Activated CD8-positive, alpha-beta memory T cell treated with anti-CD3 and anti-CD28 coated beads for 48 hours (primary cell): ENCODE results near the gene PROCA1.

Source experiments
- DNase-seq, 3 experiments: peaks; one replicate each; pipeline ENCODE4 v3.0.0-alpha.2; 2020; ENCODE audit warnings: low read depth in 2 of 3, low spot score in 2 of 3

PROCA1 gene, protein sequence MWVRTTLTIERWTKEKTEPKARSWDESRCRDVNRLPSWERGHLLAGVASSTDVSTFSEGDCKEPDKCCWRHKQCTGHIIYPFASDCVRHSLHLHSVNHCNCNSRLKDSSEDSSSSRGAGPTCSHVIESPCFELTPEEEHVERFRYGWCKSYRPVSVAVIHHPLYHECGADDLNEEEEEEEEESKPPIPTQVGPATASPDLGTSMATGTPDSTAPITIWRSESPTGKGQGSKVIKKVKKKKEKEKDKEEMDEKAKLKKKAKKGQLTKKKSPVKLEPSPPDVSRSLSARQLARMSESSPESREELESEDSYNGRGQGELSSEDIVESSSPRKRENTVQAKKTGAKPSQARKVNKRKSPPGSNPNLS

DNA sequence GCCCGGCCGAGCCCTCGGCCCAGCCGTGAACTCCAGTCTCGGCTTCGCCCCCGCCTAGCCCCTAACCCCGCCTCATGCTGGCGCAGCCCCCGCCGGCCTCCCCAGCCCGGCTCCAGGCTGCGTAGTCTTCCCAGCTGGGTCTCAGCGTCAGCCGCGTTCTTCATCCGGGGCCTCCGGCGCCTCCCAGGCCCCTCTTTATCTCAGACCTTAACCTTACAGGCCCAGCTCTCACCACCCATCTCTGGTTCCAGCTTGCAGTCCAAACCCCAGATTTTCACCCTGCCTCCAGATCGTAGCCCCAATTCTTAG is at the start of gene PROCA1:
PROCA1 (minus strand) TSS at position 166 of the 309 bp plus-strand sequence. CDS start 228 bp downstream, outside the sequence.
- no peak for DNase-seq

DNA sequence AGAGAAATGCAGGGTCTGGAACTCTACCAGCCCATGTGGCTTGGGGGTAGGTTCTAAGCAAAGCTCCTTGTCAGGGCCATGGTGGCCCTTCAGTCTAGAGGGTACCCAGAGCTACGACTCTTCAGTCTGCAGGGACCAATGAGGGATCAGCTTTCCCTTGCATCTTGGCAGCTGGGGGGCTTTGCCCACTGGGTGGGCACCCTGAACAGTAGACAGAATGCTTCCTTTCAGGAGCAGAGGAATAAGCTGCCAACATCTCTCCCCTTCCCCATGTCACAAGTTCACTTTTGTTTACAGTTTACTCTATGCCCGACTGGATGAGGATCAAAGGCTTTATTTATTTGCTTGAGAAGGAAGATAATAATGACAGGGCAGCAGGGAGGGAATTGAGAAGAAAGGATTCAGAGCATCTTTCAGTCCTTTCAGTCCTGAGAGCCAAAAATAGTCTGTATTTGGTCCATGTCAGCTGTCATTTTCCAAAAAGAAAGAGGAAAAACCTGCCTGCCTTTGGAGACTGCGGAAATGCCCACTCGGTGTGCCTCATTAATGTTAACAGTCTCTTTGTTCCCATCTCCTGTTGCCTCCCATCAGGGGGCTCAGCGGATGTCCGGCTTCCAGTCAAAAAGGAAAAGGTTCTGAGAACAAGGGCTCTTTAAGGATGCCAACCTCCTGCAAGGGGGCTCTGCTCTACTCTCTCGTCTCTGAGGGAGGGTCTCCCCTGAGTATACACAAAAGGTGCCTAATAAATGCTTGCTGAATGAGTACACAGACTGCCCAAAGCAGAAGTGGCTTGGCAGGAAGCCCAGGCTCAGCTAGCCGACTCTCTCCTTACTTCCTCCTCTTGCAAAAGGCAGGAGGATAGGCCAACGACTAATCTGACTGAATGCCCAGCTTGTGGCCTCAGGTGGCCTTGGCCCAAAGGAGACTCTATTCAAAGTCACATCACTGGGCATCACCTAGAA is 49.2 kb upstream of the PROCA1 start:
- no peak for DNase-seq

DNA sequence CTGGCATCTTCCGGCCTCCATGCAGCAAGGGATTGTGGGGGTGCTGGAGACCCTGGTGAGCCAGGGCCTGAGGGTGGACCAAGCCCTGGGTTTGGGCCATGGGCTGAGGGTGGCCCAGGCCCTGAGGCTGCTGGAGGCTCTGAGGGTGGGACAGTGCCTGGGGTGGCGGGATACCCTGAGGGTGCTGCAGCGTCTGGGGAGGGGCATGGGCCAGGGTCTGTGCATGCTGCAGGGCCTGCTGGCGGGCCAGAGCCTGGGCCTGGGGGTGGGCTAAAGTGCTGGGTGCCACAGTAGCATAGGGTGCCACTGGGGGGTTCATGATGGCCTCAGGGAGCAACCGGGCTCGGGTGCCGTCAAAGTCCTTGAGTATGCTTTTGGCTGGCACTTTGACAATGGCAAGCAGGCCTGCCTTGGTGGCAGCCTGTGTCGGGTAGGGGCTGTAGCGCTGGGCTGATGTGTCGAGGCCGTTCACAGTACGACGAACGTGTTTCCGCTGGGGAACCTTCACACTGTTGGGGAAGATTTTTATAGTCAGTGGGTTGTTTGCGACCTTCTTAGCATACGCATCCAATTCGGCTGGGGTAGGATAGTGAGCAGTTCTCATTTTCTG is 47.7 kb upstream of the PROCA1 start:
- no peak for DNase-seq

DNA sequence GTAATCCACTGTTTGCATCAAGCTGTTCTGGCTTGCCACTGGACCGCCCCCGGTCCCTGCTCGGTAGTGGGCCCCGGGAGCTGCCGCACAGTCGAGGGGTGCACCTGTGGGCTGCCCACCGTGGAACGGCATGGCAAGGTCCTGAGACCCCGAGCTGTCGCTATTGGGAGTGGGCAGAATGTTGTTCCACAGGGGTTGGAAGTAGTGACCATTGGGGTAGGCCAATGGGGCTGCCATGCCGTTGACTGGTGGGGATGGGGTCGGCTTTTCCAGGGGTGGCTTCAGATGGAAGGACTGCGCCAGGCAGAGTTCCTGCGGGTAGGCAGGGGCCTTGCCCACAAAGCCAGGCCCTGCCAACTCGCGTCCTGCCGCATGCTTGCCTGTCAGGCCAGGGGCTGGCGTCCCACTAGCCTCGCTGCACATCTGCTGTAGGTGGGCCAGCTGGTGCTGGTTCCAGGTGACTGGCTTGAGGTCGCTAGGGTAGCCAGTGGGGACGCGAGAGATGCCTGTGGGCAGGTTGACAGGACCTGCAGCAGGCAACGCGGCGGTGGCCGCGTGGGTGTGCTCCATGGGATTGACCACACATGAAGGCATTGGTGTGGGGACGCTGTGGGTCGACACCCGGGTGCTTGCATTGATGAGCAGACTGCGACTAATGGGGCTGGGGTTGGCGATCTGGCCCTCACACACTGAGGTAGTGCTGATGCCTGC is 46.9 kb upstream of the PROCA1 start:
- no peak for DNase-seq

DNA sequence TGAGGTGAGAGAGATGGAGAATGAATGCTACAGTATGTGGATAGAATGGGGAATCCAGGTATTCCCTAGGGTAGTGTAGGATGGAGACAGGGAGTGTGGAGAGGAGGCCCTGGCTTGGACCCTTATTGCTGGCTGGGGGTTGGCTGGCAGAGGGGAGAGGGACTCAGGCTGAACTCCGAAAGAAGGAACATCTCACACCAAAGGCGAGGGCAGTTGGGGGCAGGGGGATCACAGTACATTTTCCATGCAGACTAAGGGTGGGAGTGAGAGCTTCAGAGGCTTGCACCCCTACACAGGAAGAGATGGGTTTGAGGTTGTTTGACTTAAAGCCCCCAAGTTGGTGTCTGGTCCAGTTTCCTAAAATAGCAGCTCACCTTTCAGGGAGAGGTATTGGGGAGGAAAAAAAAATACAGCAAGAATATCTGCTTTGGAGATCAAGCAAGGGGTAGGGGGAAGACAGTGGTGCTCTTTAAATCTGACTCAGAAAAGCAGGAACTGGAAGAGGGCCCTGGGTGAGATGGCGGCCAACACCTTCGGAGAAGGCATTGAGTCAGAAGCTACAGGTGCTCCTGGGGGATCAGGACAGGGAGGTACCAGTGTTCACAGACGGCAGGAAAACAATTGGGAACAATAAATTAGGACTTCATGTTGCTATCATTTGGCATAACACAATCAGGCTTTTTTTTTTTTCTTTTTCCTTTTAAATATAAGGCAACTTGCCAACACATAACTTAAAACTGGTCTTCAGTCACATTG is 44.5 kb upstream of the PROCA1 start:
- no peak for DNase-seq

DNA sequence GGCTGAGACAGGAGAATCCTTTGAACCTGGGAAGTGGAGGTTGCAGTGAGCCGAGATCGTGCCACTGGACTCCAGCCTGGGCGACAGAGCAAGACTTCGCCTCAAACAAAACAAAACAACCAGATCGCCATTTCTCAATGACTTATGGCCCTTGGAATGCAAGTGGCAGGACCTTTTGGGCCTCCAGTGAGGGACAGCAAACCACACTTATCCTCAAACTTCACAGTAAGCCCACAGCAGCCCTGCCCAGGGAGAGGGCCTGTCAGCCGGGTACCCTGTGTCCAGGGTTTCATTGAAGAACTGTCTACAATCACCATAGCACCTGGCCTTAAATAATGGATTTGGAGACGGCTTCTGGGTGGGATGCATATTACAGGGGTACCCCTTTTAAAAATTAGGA is 43.8 kb upstream of the PROCA1 start:
- DNase-seq, result no peak

DNA sequence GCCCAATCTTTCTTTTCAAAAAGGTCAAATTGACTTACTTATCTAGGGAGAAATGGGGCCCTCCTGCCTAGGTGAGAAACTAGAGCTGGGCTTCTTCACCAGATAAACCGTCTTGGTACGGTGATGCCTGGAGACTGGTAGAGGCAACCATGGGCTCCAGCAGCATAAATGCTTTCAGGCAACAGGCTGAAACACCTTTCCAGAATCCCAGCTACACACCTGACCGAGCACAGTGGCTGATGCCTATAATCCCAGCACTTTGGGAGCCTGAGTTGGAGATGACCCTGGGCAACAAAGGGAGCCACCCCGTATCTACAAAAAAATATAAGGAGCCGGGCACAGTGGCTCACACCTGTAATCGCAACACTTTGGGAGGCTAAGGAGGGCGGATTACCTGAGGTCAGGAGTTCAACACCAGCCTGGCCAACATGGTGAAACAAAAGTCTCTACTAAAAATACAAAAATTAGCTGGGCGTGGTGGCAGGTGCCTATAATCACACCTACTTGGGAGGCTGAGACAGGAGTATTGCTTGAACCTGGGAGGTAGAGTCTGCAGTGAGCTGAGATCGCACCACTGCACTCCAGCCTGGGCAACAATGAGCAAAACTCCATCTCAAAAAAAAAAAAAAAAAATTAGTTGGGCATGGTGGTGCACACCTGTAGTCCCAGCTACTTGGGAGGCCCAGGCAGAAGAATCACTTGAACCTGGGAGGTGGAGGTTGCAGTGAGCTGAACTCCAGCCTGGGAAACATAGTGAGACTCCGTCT is 40.1 kb upstream of the PROCA1 start:
- DNase-seq, result no peak

DNA sequence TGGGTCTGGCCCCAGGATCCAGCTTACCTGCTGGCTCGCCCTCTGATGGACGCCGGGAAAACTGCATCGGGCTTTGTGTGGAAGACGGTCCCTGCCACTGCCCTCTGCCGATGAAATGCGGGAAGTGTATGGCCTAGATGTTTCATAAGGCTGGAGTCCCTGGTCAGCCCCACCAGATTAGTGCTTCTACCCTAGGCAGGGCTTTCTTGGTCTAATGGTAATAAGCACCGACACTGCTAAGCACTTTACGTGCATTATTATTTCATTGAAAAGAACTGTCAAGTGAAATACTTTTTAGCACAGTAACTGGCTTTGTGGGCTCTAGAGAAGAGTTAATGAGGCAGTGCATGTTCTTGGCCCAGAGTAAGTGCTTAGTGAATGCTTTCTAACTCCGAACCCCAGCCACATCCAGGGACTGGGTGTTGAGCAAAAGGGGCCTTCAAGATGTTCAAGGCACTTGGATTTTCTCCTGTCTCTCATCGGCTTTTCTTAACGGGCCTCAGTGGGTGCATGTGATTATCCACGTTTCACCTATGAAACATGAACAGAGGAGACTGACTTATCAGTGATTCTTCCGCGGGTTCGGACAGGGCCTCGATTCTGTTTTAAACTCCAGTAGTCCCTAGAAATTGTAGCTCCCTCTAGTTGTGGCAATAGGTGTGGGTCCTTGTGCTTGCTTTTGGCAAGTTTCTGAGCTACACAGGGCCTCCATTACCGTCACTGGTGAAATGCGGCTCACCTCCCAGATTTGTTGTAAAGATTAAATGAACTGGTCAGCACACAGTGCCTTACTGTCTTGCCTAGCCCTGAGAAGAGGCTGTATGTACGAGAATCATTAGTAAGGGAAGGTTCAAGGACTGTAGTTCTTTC is 38.7 kb upstream of the PROCA1 start:
- peak; percentile 69 to 77 (median 77) for DNase-seq

DNA sequence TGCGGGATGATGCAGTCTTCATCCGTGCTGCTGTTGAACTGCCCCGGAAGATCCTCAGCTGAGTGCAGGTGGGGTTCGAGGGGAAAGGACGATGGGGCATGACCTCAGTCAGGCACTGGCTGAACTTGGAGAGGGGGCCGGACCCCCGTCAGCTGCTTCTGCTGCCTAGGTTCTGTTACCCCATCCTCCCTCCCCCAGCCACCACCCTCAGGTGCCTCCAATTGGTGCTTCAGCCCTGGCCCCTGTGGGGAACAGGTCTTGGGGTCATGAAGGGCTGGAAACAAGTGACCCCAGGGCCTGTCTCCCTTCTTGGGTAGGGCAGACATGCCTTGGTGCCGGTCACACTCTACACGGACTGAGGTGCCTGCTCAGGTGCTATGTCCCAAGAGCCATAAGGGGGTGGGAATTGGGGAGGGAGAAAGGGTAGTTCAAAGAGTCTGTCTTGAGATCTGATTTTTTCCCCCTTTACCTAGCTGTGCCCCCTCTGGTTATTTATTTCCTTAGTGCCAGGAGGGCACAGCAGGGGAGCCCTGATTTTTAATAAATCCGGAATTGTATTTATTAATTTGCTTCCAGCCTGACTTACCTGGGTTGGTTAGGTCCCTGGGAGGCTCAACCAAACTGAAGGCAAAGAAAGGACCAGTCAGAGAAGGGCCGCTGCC is 38.0 kb upstream of the PROCA1 start:
- no peak for DNase-seq

DNA sequence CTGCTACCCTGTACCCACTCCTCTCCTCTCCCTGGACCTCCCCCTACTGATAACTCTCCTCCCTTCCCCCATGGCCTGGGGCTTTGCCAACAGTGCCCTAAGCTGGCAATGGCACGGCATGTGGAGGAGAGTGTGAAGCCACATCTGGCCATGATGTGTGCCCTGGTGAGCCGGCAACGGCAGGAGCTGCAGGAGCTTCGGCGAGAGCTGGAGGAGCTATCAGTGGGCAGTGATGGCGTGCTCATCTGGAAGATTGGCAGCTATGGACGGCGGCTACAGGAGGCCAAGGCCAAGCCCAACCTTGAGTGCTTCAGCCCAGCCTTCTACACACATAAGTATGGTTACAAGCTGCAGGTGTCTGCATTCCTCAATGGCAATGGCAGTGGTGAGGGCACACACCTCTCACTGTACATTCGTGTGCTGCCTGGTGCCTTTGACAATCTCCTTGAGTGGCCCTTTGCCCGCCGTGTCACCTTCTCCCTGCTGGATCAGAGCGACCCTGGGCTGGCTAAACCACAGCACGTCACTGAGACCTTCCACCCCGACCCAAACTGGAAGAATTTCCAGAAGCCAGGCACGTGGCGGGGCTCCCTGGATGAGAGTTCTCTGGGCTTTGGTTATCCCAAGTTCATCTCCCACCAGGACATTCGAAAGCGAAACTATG is 37.3 kb upstream of the PROCA1 start:
- no peak for DNase-seq

DNA sequence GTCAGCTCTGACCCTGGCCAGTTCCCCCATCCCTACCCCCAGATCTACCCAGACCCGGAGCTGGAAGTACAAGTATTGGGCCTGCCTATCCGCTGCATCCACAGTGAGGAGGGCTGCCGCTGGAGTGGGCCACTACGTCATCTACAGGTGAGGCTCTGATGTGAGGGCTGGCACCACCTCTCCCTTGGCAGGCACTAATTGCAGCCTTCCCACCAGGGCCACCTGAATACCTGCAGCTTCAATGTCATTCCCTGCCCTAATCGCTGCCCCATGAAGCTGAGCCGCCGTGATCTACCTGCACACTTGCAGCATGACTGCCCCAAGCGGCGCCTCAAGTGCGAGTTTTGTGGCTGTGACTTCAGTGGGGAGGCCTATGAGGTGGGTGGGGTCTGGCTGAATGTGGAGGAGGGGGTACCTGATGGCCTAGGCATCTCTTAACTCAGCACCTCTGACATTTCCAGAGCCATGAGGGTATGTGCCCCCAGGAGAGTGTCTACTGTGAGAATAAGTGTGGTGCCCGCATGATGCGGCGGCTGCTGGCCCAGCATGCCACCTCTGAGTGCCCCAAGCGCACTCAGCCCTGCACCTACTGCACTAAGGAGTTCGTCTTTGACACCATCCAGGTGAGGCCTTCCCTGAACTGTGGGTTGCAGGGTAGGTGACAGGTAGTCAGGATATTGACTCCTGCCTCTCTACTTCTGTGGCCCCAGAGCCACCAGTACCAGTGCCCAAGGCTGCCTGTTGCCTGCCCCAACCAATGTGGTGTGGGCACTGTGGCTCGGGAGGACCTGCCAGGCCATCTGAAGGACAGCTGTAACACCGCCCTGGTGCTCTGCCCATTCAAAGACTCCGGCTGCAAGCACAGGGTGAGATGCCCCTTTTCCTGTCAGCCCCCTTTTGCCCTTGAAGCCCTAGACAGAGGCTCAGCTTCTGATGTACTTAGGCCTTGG is 36.4 kb upstream of the PROCA1 start:
- no peak for DNase-seq

DNA sequence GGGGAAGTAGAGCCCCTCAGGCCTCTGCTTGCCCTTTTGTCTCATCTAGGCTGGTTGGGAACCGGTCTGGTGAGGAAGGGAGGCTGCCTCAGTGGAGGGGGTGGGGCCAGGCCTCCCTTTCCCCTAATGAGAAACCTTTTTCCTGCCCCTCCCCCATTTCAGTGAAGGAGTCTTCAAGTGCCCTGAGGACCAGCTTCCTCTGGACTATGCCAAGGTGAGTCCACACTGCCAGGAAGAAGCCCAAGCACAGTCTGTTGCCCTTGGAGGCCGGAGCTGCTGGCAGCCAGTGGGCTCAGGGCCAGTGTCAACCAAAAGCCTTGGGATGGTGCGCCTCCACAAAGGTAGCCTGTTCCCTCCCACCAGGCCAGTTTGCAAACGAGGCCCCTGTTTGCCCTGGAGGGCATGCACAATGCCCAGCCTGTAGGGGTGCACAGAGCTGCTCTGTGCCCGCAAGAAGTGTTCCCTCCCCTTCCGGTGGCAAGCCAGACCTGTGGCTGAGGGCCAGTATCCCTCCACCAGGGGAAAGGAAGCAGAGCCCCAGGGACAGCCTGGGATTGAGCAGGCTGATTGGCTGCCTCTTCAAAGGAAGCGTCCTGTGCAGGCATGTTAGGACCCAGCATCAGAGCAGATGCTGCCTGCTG is 35.5 kb upstream of the PROCA1 start:
- no peak for DNase-seq

DNA sequence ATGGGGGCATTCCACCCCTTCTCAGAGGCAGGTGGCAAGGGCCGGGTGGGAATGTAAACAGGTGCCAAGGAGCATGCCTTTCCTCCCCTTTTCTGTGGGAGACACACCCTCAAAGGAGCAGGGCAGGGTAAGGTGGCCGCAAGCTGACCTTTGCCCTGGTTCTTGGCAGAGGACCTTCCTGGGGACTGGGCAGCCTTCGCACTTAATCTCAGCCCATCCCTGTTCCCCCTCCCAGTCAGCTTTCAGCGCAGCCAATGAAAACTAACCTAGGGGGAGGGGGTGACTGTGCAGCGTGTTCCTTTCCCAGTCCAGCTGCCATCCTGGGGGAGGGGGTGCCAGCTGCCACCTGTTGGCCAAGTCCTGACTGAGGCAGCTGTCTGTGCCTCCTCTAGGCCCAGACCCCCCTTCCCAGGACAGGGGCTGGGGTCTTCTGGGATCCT is 34.9 kb upstream of the PROCA1 start:
- no peak for DNase-seq

DNA sequence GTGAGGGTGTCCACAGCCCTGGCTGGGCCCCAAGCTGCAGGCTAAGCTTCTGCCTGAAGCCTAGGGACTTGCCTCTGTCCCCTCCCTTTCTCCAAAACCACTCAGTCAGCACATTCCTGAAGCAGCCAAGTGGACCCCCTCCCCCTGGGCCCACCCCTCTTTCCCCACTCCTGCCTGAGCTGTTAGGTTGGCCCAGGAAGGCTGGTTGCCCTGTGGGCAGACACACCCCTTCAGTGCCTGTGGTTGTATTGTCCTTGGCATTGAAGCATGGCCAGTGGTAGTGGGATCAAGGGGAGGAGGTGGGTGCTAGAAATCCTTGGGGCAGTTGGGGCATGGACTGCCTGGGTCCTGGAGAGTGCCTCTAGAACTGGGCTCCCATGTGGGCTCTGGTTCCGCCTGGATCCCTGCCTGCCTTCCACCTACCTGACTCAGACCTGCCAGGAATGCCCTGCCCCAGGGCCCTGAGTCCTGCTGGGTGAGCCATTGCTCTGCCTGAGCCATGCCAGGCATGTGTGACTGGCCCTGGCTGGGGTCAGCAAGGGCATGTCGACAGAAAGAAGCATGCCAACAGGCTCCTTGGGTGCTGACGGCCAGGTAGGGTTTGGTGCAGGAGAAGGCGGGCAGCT is 34.2 kb upstream of the PROCA1 start:
- no peak for DNase-seq

DNA sequence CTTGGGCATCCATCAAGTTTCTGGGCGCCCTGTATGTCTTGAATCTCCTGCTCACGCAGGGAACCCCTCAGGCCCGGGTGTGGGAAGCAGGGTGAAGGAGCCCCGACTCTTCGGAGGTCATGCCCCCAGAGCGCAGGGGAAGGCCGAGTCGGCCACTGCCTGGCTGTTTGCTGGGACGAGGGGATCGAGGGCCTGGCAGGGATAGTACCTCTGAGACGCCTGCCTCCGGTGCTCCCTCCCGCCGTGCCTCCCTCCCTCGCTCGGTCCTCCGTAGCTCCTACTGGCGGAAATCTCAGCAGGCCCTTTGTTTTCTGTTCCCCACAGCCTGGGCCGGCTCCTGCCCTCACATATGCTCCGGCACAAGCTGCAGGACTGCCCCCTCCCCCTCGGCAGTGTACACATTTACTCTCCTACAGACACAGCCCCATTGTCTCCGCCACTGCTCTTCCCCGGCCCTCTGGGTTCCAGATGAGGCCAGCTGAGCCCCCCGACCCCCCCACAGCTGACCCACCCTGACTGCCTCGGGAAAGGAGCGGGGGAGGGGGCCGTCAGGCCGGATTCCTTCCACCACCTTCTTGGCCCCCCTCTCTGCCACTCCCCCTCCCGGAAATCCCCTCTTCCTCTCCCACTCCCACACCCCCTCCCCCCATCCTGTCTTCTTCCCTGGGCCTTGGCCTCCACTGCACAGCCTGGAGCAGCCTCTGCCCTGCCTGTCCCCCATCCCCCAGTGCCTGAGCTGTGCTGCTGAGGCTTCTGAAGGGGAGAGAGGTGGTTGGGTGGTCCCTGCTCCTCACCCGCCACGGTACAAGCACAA is 33.5 kb upstream of the PROCA1 start:
- DNase-seq, result no peak
